Stimulated activated CD4-positive, alpha-beta T cell treated with anti-CD3 and anti-CD28 coated beads, Interleukin-15, amount 100 ng/mL, for 48 hours (primary cell): ENCODE results near the gene NR2E1.

Source experiments
- DNase-seq, 2 donors: peaks; one replicate each; pipeline ENCODE4 v3.0.0-alpha.2; 2020; ENCODE audit warnings: low read depth in 2 of 2

The NR2E1 gene

GRCh38 chr6:108171291-108171917 is 5.6 kb downstream of the NR2E1 start:
- no peak for DNase-seq

GRCh38 chr6:108171918-108172516 is 6.2 kb downstream of the NR2E1 start:
- no peak for DNase-seq

- no peak for DNase-seq
These were observed 8.8 kb downstream of the NR2E1 start for GRCh38 chr6:108174371-108175175.

GRCh38 chr6:108175176-108175591 is 9.4 kb downstream of the NR2E1 start:
- no peak for DNase-seq

- DNase-seq = no peak
These were observed 9.9 kb downstream of the NR2E1 start for GRCh38 chr6:108175592-108176279.

GRCh38 chr6:108176281-108177089 is 10.7 kb downstream of the NR2E1 start:
- no peak for DNase-seq

GRCh38 chr6:108179741-108180140 is 13.9 kb downstream of the NR2E1 start:
- DNase-seq = no peak

GRCh38 chr6:108180266-108180665 is 14.4 kb downstream of the NR2E1 start:
- DNase-seq = no peak

GRCh38 chr6:108180776-108181175 is 15.0 kb downstream of the NR2E1 start:
- no peak for DNase-seq

GRCh38 chr6:108186226-108186625 is 20.4 kb downstream of the NR2E1 start:
- no peak for DNase-seq

GRCh38 chr6:108187519-108187918 is 21.7 kb downstream of the NR2E1 start:
- DNase-seq = no peak

GRCh38 chr6:108193131-108193530 is 27.3 kb downstream of the NR2E1 start:
- no peak for DNase-seq

GRCh38 chr6:108193835-108194234 is 28.0 kb downstream of the NR2E1 start:
- DNase-seq = no peak

- DNase-seq = no peak
These were observed 28.7 kb downstream of the NR2E1 start for GRCh38 chr6:108194503-108194902.

- DNase-seq = no peak
These were observed 29.4 kb downstream of the NR2E1 start for GRCh38 chr6:108195209-108195608.

GRCh38 chr6:108198761-108199498 is 33.1 kb downstream of the NR2E1 start:
- no peak for DNase-seq

- no peak for DNase-seq
These were observed 34.4 kb downstream of the NR2E1 start for GRCh38 chr6:108200186-108200585.

GRCh38 chr6:108200631-108201030 is 34.8 kb downstream of the NR2E1 start:
- DNase-seq = no peak

GRCh38 chr6:108203189-108204112 is 37.6 kb downstream of the NR2E1 start:
- no peak for DNase-seq

- no peak for DNase-seq
These were observed 41.2 kb downstream of the NR2E1 start for GRCh38 chr6:108207013-108207412.
